ENCODE measurements around the gene RBM23.

Gene RBM23

GRCh38 chr14:22886500-22887259 lies 32.3 kb downstream of the RBM23 start (continued):
- TF ChIP-seq FEZF1 (tag by site-specific recombination; IDR thresholded peaks at IDR 0.05) (no peak), ZNF544 (tag by site-specific recombination; IDR thresholded peaks at IDR 0.05) (no peak), PRDM6 (tag by site-specific recombination; IDR thresholded peaks at IDR 0.05) (no peak), SP2 (tag by site-specific recombination; IDR thresholded peaks at IDR 0.05) (peak; percentile 44), ZNF19 (tag by site-specific recombination; IDR thresholded peaks at IDR 0.05; ENCODE audit: low read depth) (no peak), PRDM4 (tag by site-specific recombination; IDR thresholded peaks at IDR 0.05) (no peak), SETDB1 (IDR thresholded peaks at IDR 0.05; ENCODE audit: insufficient read length, low read length) (no peak), ZNF37A (tag by site-specific recombination; IDR thresholded peaks at IDR 0.05) (no peak), ZNF645 (tag by site-specific recombination; IDR thresholded peaks at IDR 0.05) (no peak), HIC1 (tag by site-specific recombination; IDR thresholded peaks at IDR 0.05) (no peak), TSHZ1 (tag by site-specific recombination; IDR thresholded peaks at IDR 0.05; ENCODE audit: borderline replicate concordance) (no peak), ZNF701 (tag by site-specific recombination; IDR thresholded peaks at IDR 0.05) (no peak), HOXC10 (CRISPR knock-in tag; IDR thresholded peaks at IDR 0.05) (no peak), GLIS1 (tag by site-specific recombination; IDR thresholded peaks at IDR 0.05) (peak; percentile 33; the same call in 1 of the 2 replicates), GLI4 (tag by site-specific recombination; IDR thresholded peaks at IDR 0.05) (no peak), SP3 (tag by site-specific recombination; IDR thresholded peaks at IDR 0.05) (peak; percentile 40), ZNF146 (tag by site-specific recombination; IDR thresholded peaks at IDR 0.05) (no peak), ZNF792 (tag by site-specific recombination; IDR thresholded peaks at IDR 0.05) (no peak), YY1 (tag by site-specific recombination; IDR thresholded peaks at IDR 0.05) (0 out of 2 replicates have a peak, but pooled peaks have one; percentile 31), EGR2 (tag by site-specific recombination; IDR thresholded peaks at IDR 0.05; ENCODE audit: low read depth) (peak; percentile 57; the same call in 1 of the 2 replicates), ZSCAN5A (tag by site-specific recombination; IDR thresholded peaks at IDR 0.05) (no peak), ZNF302 (tag by site-specific recombination; IDR thresholded peaks at IDR 0.05; ENCODE audit: low read depth) (no peak), ZNF24 (tag by site-specific recombination; IDR thresholded peaks at IDR 0.05) (no peak), ZNF449 (tag by site-specific recombination; IDR thresholded peaks at IDR 0.05) (0 out of 2 replicates have a peak, but pooled peaks have one; percentile 7), ZNF626 (tag by site-specific recombination; IDR thresholded peaks at IDR 0.05) (no peak)
